Keratinocyte (primary cell): Measurements from ENCODE around the gene STIM1. TPM values are rescaled to one million over a fixed set of nuclear protein-coding genes. Genes with fewer than 3 reads are reported as not detected.

Experiments
- DNase-seq: peaks from one replicate; pipeline ENCODE4 v3.0.0-alpha.2; 2011; ENCODE audit warnings: low read depth, missing footprints, low spot score
- FAIRE-seq: peaks from 2 replicates; lab custom pipeline; 2011; peaks lifted over from hg19 to GRCh38; lab: Jason Lieb, UNC
- H2AFZ ChIP-seq: 2 replicates; pipeline ENCODE4 v1.6.0; 2012; ENCODE audit warnings: low read length, control low read depth, inconsistent platforms; ENCODE audit not compliant: control insufficient read depth
- H3K27ac ChIP-seq: 2 replicates; pipeline ENCODE4 v1.5.1; 2011; ENCODE audit warnings: low read length; ENCODE audit not compliant: control insufficient read depth, insufficient read depth
- H3K27me3 ChIP-seq: 3 replicates; pipeline ENCODE4 v1.6.0; 2011; ENCODE audit warnings: low read length; ENCODE audit not compliant: control insufficient read depth, insufficient read depth; ENCODE audit errors: extremely low read depth
- H3K36me3 ChIP-seq, 2 experiments: 2 replicates in 1 of 2; 3 replicates in 1 of 2; pipeline ENCODE4 v1.5.1; 2011; ENCODE audit warnings: low read length in 2 of 2, mild to moderate bottlenecking in 1 of 2; ENCODE audit not compliant: control insufficient read depth in 2 of 2, insufficient read depth in 2 of 2; ENCODE audit errors: extremely low read depth in 1 of 2
- H3K4me1 ChIP-seq: 3 replicates; pipeline ENCODE4 v1.5.1; 2011; ENCODE audit warnings: low read length; ENCODE audit not compliant: control insufficient read depth, insufficient read depth; ENCODE audit errors: extremely low read depth
- H3K4me2 ChIP-seq: 3 replicates; pipeline ENCODE4 v1.6.0; 2011; ENCODE audit warnings: low read depth, low read length; ENCODE audit not compliant: control insufficient read depth, insufficient read depth; ENCODE audit errors: extremely low read depth
- H3K4me3 ChIP-seq, 3 experiments: fragments of 200-600 bp in 1 of 3; sonication (generic) in 1 of 3; 2 replicates in 2 of 3; 3 replicates in 1 of 3; pipeline ENCODE4 v1.5.1; 2011 to 2016; ENCODE audit warnings: low read length in 3 of 3, mild to moderate bottlenecking in 3 of 3, control low read depth in 2 of 3, inconsistent platforms in 1 of 3, low read depth in 1 of 3, mixed read lengths in 1 of 3, mixed run types in 1 of 3, moderate library complexity in 1 of 3; ENCODE audit not compliant: control insufficient read depth in 2 of 3, insufficient read depth in 2 of 3; ENCODE audit errors: extremely low read depth in 1 of 3
- H3K79me2 ChIP-seq: 2 replicates; pipeline ENCODE4 v1.6.0; 2012; ENCODE audit warnings: low read length; ENCODE audit not compliant: control insufficient read depth, insufficient read depth
- H3K9ac ChIP-seq: 3 replicates; pipeline ENCODE4 v1.6.0; 2011; ENCODE audit warnings: low read length; ENCODE audit not compliant: control insufficient read depth, insufficient read depth; ENCODE audit errors: extremely low read depth
- H3K9me1 ChIP-seq: 3 replicates; pipeline ENCODE4 v1.6.0; 2011; ENCODE audit warnings: low read length; ENCODE audit not compliant: control insufficient read depth, insufficient read depth; ENCODE audit errors: extremely low read depth
- H3K9me3 ChIP-seq: 2 replicates; pipeline ENCODE4 v1.5.1; 2012; ENCODE audit warnings: low read depth, low read length; ENCODE audit not compliant: control insufficient read depth
- H4K20me1 ChIP-seq: 3 replicates; pipeline ENCODE4 v1.6.0; 2011; ENCODE audit warnings: low read length; ENCODE audit not compliant: control insufficient read depth, insufficient read depth; ENCODE audit errors: extremely low read depth
- EZH2 ChIP-seq: IDR thresholded peaks from one replicate; pipeline ENCODE4 v1.6.1; 2012; ENCODE audit warnings: inconsistent platforms, mild to moderate bottlenecking, low read length, moderate library complexity
- dilution Hi-C: fragments of 300-500 bp; cut with MboI; formaldehyde crosslinking; loops from one replicate; pipeline ENCODE4 v1.7.0; 2020; ENCODE audit warnings: low sequenced_read_pairs; ENCODE audit not compliant: extremely low pct_ligation_motif_present
- polyA plus RNA-seq, 5 experiments: library from polyadenylated mRNA; depleted of rRNA in 3 of 5; stranded (reverse) in 3 of 5; stranded (forward) in 1 of 5; unstranded in 1 of 5; fragments of >200 nt; gene quantifications; 1 replicate in 1 of 5; 2 replicates in 3 of 5; 3 replicates in 1 of 5; pipeline versions ENCODE4 v1.2.1 to v1.2.3, GENCODE V29; 2011 to 2012; ENCODE audit warnings: missing spikeins in 2 of 5, low read depth in 1 of 5, low replicate concordance in 1 of 5
- TF ChIP-seq, protein P1 (sequence below), 3 experiments: IDR thresholded peaks in 1 of 3; conservative IDR thresholded peaks in 1 of 3; optimal IDR thresholded peaks in 1 of 3; 2 replicates in 2 of 3; 3 replicates in 1 of 3; pipeline versions ENCODE3 to v1.5.1; 2011; ENCODE audit warnings: low read length in 3 of 3, mild to moderate bottlenecking in 3 of 3, moderate library complexity in 2 of 3, control low read depth in 1 of 3, inconsistent platforms in 1 of 3; ENCODE audit not compliant: insufficient read depth in 2 of 3; ENCODE audit errors: extremely low read depth in 1 of 3

Gene STIM1
- polyA plus RNA-seq, 1 donor (not counting 4 experiments of a cell fraction or from before 2014, with no cell fraction given): 23.7 TPM

DNA sequence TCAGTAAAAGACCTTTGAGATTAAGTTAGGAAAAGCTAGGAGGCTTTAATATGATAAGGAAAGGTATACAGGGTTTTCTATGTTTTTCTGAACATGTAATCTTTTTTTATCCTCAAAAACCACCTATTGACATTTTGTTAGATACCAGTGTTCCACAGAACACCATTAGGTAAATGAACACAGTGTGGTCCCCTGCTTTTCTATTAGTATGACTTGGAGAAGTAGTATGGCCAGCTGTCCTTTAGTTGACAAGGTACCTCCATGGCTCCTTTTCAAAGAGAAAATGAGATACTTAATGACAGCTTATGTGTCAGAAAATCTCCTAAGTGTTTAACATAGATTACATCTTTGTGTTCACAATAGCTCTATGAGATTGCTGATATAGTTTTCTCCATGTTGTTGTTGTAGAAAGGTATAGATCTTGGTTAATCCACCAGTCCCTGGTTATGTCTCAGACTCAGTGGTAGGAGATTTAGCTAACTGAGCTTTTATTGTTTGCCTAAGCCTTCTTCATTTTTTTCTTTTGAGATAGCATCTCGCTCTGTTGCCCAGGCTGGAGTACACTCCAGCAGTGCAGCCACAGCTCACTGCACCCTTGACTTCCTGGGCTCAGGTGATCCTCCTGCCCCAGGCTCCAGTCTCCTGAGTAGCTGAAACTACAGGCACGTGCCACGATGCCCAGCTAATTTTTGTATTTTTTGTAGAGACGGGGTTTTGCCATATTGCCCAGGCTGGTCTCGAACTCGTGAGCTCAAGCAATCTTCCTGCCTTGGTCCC is 46.0 kb downstream of the STIM1 start:
- H3K4me3 ChIP-seq: no peak overlapping the region
- TF ChIP-seq EZH2: no peak
- TF ChIP-seq, protein P1, sequence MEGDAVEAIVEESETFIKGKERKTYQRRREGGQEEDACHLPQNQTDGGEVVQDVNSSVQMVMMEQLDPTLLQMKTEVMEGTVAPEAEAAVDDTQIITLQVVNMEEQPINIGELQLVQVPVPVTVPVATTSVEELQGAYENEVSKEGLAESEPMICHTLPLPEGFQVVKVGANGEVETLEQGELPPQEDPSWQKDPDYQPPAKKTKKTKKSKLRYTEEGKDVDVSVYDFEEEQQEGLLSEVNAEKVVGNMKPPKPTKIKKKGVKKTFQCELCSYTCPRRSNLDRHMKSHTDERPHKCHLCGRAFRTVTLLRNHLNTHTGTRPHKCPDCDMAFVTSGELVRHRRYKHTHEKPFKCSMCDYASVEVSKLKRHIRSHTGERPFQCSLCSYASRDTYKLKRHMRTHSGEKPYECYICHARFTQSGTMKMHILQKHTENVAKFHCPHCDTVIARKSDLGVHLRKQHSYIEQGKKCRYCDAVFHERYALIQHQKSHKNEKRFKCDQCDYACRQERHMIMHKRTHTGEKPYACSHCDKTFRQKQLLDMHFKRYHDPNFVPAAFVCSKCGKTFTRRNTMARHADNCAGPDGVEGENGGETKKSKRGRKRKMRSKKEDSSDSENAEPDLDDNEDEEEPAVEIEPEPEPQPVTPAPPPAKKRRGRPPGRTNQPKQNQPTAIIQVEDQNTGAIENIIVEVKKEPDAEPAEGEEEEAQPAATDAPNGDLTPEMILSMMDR (optimal IDR thresholded peaks at IDR 0.05 in 1 of 3, IDR thresholded peaks at IDR 0.05 in 1 of 3, conservative IDR thresholded peaks at IDR 0.05 in 1 of 3; ENCODE audit: extremely low read depth in 1 of 3, insufficient read depth in 2 of 3, low read length in 3 of 3): no peak
- H3K9me1 ChIP-seq: no peaks in the 10 kb centered on the region
- peaks cover 34% of the 10 kb centered on the region for H3K4me1 ChIP-seq
- H3K27ac ChIP-seq: no peak overlapping the region
- FAIRE-seq (no peak), DNase-seq (no peak)
- no peaks in the 10 kb centered on the region for H3K9me3 ChIP-seq
- dilution Hi-C loops: no loop called here
- no peaks in the 10 kb centered on the region for H3K27me3 ChIP-seq
- H3K79me2 ChIP-seq: peaks cover 30% of the 10 kb centered on the region
- H3K9ac ChIP-seq: no peak overlapping the region
- no peak overlapping the region for H2AFZ ChIP-seq
- no peak overlapping the region for H3K4me2 ChIP-seq
- no peaks in the 10 kb centered on the region for H4K20me1 ChIP-seq
- H3K36me3 ChIP-seq: no peaks in the 10 kb centered on the region

DNA sequence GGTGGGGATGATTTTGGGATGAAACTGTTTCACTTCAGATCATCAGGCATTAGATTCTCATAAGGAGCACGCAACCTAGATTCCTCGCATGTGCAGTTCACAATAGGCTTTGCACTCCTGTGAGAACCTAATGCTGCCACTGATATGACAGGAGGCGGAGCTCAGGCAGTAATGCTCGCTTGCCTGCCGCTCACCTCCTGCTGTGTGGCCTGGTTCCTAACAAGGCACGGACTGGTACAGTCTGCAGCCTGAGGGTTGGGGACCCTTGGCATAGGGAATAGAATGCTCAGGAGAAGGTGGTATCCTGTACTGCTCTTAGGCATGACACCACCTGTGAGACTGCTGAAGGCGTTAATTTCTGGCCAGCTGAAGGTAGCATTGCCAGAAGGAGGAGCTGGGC is 47.0 kb downstream of the STIM1 start:
- Histone ChIP-seq H3K9me3 (no peaks in the 10 kb centered on the region), H3K27ac (no peak overlapping the region), H3K27me3 (no peaks in the 10 kb centered on the region), H3K4me3 (no peak overlapping the region), H3K9ac (no peak overlapping the region), H3K79me2 (peaks cover 27% of the 10 kb centered on the region), H3K36me3 (no peaks in the 10 kb centered on the region), H3K4me2 (no peak overlapping the region), H3K4me1 (peaks cover 42% of the 10 kb centered on the region), H4K20me1 (no peaks in the 10 kb centered on the region), H2AFZ (no peak overlapping the region), H3K9me1 (no peaks in the 10 kb centered on the region)
- TF ChIP-seq, protein P1 (optimal IDR thresholded peaks at IDR 0.05 in 1 of 3, IDR thresholded peaks at IDR 0.05 in 1 of 3, conservative IDR thresholded peaks at IDR 0.05 in 1 of 3; ENCODE audit: extremely low read depth in 1 of 3, insufficient read depth in 2 of 3, low read length in 3 of 3): no peak
- TF ChIP-seq EZH2: no peak
- DNase-seq (no peak), FAIRE-seq (no peak)
- dilution Hi-C loops: no loop called here
